COR-L47 (cell line): Measurements from ENCODE around the gene NECAB2.
A peak's percentile ranks its signal among the peaks of the same experiment; 100 is the strongest.

Source experiments
- DNase-seq: peaks from one replicate; lab custom pipeline; 2025; lab: John Stamatoyannopoulos, UW

NECAB2 gene

DNA sequence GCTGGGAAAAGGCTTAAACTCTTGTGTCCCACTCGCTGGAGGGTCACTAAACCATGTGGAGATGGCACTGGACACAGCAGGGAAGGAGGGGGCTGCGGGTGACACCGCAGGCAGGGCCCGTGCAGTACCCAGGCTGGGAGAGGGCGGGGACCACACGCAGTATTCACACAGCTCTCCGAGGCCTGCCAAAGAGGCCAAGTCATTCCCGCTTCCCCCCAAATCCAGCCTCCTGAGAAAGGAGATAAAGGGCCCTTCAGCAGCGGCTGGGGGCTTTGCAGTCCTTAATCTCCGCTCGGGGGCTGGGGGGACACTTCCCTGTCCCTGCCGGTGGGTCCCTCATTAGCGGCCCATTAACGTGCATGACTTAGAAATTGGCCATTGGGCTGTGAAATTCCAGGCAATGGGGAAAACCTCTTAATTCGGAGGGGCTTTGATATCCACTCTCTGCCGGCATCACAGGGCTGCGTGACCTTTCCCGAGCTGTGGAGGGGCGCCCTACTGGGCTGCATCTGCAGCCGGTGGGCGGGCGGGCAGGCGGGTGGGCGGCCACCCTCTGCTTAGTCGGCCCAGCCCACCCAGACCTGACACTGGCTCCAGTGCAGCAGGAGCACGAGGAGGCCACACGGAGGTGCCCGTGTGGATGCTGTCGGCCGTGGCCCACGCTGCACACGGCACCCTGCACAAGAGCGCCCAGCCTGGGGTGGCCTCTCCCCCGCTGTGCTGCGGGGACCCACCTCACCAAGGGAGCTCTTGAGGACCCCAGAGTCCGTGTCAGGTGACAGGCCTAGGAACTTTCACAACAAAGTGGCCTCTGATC lies 77.2 kb downstream of the NECAB2 start:
- no peak for DNase-seq

DNA sequence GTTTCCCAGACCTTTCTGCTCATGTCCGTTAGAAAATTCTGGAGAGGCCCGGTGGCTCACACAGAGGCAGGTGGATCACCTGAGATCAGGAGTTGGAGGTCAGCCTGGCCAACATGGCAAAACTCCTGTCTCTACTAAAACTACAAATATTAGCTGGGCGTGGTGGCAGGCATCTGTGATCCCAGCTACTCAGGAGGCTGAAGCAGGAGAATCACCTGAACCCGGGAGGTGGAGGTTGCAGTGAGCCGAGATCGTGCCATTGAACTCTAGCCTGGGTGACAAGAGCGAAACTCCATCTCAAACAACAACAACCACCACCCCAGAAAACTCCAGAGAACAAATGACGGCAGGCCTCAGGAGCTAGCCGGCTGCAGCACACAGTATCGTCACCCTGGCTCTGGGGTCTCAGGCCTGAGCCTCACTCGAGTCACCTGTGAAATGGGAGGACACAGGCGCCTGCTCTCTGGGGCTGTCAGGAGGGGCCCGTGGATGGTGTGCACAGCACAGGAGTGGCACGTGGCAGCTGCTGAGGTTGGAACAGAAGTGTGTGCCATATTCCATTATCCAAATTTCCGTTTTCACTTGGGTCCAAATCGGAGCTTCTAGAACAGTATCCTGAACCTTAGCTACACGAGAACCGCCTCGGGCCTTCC lies 77.9 kb downstream of the NECAB2 start:
- no peak for DNase-seq

DNA sequence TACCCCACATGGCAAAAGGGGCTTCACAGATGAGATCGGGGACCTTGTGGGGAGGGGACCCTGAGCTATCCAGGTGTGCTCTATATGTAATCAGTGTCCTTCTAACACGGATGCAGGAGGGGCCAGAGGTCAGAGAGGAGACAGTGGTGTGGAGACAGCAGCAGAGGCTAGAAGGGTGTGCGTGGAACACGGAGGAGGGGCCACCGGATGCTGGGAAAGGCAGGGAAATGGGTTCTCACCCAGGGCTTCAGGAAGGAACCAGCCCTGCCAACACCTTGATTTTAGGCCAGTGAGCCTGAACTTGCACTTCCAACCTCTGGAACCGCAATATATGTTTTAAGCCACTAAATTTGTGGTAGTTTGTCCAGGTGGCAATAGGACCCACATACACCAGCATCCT lies 79.2 kb downstream of the NECAB2 start:
- no peak for DNase-seq

GRCh38 chr16:84047626-84048025 lies 79.6 kb downstream of the NECAB2 start:
- DNase-seq, result no peak

DNA sequence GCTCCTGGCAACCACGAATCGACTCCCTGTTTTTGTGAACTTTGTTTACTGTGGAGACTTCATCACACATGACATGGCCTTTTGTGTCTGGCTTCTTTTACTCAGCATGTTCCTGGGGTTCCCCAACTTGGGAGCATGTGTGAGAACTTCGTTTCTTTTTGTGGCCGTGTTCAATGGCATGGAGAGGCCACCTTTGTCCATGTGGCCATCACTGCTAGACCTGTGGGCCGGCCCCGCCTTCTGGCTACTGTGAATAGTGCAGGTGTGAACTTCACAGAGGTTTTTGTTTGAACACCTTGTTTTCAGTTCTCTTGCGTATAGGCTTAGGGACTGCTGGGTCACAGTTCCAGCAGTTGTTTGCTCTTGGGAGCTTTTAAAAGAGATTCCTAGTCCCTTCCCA lies 80.2 kb downstream of the NECAB2 start:
- DNase-seq, result peak; percentile 54

- no peak for DNase-seq
These were observed 80.8 kb downstream of the NECAB2 start for GRCh38 chr16:84048871-84049270.

DNA sequence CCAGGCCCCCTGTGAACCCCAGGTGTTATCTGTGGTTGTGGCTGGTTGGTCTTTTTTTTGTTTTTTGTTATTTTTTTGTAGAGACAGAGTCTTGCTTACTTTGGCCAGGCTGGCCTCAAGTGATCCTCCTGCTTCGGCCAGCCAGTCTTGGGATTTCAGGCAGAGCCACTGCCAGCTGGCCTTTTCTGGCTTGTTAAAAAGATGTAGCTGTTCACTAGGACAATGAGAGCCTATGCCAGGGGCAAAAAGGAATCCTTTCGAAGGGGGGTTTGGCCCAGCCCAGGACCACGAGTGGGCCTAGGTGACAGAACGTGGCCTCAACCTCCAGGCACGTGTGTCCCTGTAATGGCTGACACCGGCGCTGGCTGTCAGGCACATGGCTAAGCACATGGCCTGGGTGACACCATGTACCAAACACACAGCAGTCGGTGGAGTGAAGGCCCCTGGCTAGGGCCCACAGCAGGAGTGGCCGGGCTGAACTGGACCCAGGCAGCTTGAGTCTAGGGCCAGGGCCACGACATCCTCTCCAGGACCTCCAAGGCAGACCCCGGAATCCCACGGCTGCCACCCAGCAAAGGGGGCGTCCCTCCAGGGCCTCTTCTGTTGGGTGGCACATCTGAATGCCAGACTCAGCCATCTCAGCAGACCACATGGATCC lies 81.5 kb downstream of the NECAB2 start:
- DNase-seq, result no peak

DNA sequence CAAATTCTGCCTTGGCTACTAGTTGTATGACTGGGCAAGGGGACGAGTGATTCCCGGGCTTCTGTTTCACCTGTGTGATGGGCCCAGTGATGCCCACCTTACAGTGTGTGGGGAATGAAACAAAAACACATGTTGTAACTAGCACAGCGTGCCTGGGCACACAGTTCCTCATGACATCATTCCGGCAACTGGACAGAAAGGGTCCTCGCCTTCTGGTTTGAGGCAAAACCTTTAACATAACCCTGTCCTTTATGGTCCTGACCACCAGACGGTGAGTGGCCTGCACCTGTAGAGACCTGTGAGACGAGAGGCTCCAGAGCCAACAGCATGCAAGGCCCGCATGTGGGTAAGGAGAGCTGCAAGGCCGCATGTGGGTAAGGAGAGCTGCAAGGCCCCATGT lies 82.3 kb downstream of the NECAB2 start:
- DNase-seq, result no peak

DNA sequence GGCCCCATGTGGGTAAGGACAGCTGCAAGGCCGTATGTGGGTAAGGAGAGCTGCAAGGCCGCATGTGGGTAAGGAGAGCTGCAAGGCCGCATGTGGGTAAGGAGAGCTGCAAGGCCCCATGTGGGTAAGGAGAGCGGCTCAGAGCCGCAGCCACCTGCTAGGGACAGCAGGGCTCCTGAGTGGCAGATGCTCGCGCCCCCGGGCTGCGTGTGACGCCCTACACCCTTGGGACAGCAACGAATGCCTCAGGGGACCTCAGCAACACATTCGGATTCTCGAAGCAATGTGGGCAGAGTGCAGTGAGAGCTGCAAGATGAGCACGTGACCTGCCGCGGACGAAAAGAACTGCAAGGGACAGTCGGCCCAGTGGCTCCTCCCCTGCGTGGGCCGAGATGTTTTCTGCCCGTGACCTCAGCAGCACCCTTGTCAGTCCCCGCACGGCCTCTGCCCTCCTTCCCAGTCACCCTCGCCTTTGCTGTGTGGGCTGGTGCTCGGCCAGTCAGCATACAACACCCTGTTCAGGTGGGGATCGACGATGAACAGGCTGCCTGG lies 84.1 kb downstream of the NECAB2 start:
- no peak for DNase-seq
